HepG2 (cell line): Measurements from ENCODE around the gene UBXN2A. TPM values are rescaled to one million over a fixed set of nuclear protein-coding genes. Genes with fewer than 3 reads are reported as not detected.
A peak's percentile ranks its signal among the peaks of the same experiment; 100 is the strongest.
"Not testable (repeated sequence)": the region's sequence is repeated elsewhere in the genome, so short reads cannot be mapped to it uniquely, and the experiment has no call there.

Experiments used
- ATAC-seq: fragments of 200-7000 bp; cut with Tn5 transposase; 3 replicates; pipeline ENCODE4 v1.9.1; 2020; ENCODE audit warnings: mild to moderate bottlenecking, moderate library complexity
- BruUV-seq: library from RNA; stranded (reverse); fragments of 400-500 nt; replicated peaks from 2 replicates; lab custom pipeline; 2021; lab: Mats Ljungman, UMichigan
- CTCF ChIA-PET: fragments of 300-600 bp; formaldehyde crosslinking; extraction: SDS; loops from one replicate; lab custom pipeline; 2021; ENCODE audit warnings: low total read pairs, inconsistent platforms, low intra/inter-chr PET ratio; lab: Yijun Ruan, JAX
- POLR2A ChIA-PET: fragments of 350-600 bp; sonication (Branson Sonifier 250); formaldehyde crosslinking; loops from one replicate; lab custom pipeline; 2020; ENCODE audit warnings: antibody characterized with exemption, inconsistent platforms; lab: Yijun Ruan, JAX
- DNase-seq: peaks from one replicate; pipeline ENCODE4 v3.0.0-alpha.2; 2015; ENCODE audit warnings: low spot score
- FAIRE-seq: peaks from 3 replicates; lab custom pipeline; 2011; peaks lifted over from hg19 to GRCh38; lab: Jason Lieb, UNC
- H2AFZ ChIP-seq: one replicate; pipeline ENCODE4 v1.6.1; 2011; ENCODE audit warnings: low read length, inconsistent platforms
- H3K27ac ChIP-seq: fragments of 300-600 bp; 3 replicates; pipeline ENCODE4 v1.8.0; 2011; ENCODE audit warnings: mixed run types, mild to moderate bottlenecking, mixed read lengths, low read length, inconsistent platforms; ENCODE audit not compliant: insufficient read depth; ENCODE audit errors: extremely low read length
- H3K27me3 ChIP-seq, 2 experiments: fragments of 200-600 bp in 1 of 2; 2 replicates in 1 of 2; 3 replicates in 1 of 2; pipeline versions ENCODE4 v1.6.0 to v1.8.0; 2011; ENCODE audit warnings: low read length in 2 of 2, mild to moderate bottlenecking in 2 of 2, moderate library complexity in 2 of 2, inconsistent platforms in 1 of 2; ENCODE audit not compliant: insufficient read depth in 2 of 2, control insufficient read depth in 1 of 2
- H3K36me3 ChIP-seq, 2 experiments: fragments of 200-600 bp in 1 of 2; replicated peaks in 1 of 2; 2 replicates in 1 of 2; 3 replicates in 1 of 2; pipeline versions ENCODE4 v1.5.1 to v1.8.0; 2011; ENCODE audit warnings: low read length in 2 of 2, inconsistent platforms in 1 of 2; ENCODE audit not compliant: insufficient read depth in 2 of 2, control insufficient read depth in 1 of 2
- H3K4me1 ChIP-seq: 2 replicates; pipeline ENCODE4 v1.5.1; 2012; ENCODE audit warnings: low read length, inconsistent platforms; ENCODE audit not compliant: insufficient read depth
- H3K4me2 ChIP-seq: 2 replicates; pipeline ENCODE4 v1.6.0; 2011; ENCODE audit warnings: low read depth, low read length, inconsistent platforms
- H3K4me3 ChIP-seq, 3 experiments: fragments of 200-600 bp in 1 of 3; sonication (generic), shearing (Covaris generic) in 1 of 3; replicated peaks in 1 of 3; 2 replicates each; pipeline ENCODE4 v1.5.1; 2011 to 2016; ENCODE audit warnings: low read length in 3 of 3, inconsistent platforms in 2 of 3, low read depth in 2 of 3, mild to moderate bottlenecking in 2 of 3, control low read depth in 1 of 3, mixed read lengths in 1 of 3; ENCODE audit not compliant: insufficient read depth in 1 of 3
- H3K79me2 ChIP-seq: one replicate; pipeline ENCODE4 v1.6.1; 2011; ENCODE audit warnings: low read length, inconsistent platforms; ENCODE audit not compliant: insufficient read depth
- H3K9ac ChIP-seq: 2 replicates; pipeline ENCODE4 v1.6.0; 2011; ENCODE audit warnings: mild to moderate bottlenecking, low read depth, low read length, inconsistent platforms; ENCODE audit not compliant: insufficient read depth
- H3K9me3 ChIP-seq: 2 replicates; pipeline ENCODE4 v1.5.1; 2012; ENCODE audit warnings: mild to moderate bottlenecking, low read length
- H4K20me1 ChIP-seq: 2 replicates; pipeline ENCODE4 v1.6.0; 2011; ENCODE audit warnings: inconsistent platforms, mild to moderate bottlenecking, low read length, moderate library complexity; ENCODE audit not compliant: insufficient read depth
- FOSL2 ChIP-seq: sonication (generic); formaldehyde crosslinking; IDR thresholded peaks from 2 replicates; pipeline ENCODE4 v1.4.0; 2020; ENCODE audit warnings: missing genetic modification reagents
- HDAC2 ChIP-seq: sonication (generic); formaldehyde crosslinking; IDR thresholded peaks from 2 replicates; pipeline ENCODE4 v1.4.0; 2020; ENCODE audit warnings: missing genetic modification reagents
- SALL2 ChIP-seq: sonication (generic); formaldehyde crosslinking; IDR thresholded peaks from 2 replicates; pipeline ENCODE4 v1.8.1; 2023; ENCODE audit warnings: mild to moderate bottlenecking, missing genetic modification reagents, inconsistent platforms
- ZNF121 ChIP-seq: sonication (generic); formaldehyde crosslinking; IDR thresholded peaks from 2 replicates; pipeline ENCODE4 v1.5.0; 2020; ENCODE audit warnings: mild to moderate bottlenecking, missing genetic modification reagents
- WGBS: methylation state at CpG from one replicate; pipeline ENCODE4 v1.1.6; 2017; ENCODE audit warnings: low lambda C conversion rate; 5-methylcytosine and 5-hydroxymethylcytosine counted together
- in situ Hi-C: cut with HindIII; loops from 2 replicates; pipeline ENCODE4 v1.10.0; 2017; ENCODE audit warnings: low pct_unique_long_range_greater_than_20kb; ENCODE audit not compliant: extremely low pct_ligation_motif_present
- intact Hi-C: fragments of 100-400 bp; cut with micrococcal nuclease; formaldehyde crosslinking; loops from one replicate; pipeline ENCODE4 v1.10.0; 2022; ENCODE audit not compliant: unreplicated experiment
- polyA plus RNA-seq, 8 experiments: library from polyadenylated mRNA; depleted of rRNA in 3 of 8; stranded (reverse) in 7 of 8; unstranded in 1 of 8; fragments of >200 nt; fragmentation: Illumina TruSeq in 4 of 8; extraction: Trizol in 4 of 8; gene quantifications; 2 replicates each; pipeline versions ENCODE4 v1.2.1 to v1.2.3, GENCODE V29; 2011 to 2016; ENCODE audit warnings: low read depth in 4 of 8, missing spikeins in 1 of 8, mixed read lengths in 1 of 8; ENCODE audit not compliant: insufficient read depth in 1 of 8
- total RNA-seq, 5 experiments: library from RNA; depleted of rRNA; stranded (reverse); fragments of >200 nt; fragmentation: Illumina TruSeq; extraction: Trizol; gene quantifications; 2 replicates each; pipeline ENCODE4 v1.2.3, GENCODE V29; 2016; ENCODE audit warnings: low read depth in 1 of 5

The UBXN2A gene
- total and polyA plus RNA-seq, 2 of the 13 experiments (the other 11 are each of a cell fraction or from before 2014, with no cell fraction given) = 8.3 to 20.9 TPM

GRCh38 chr2:23947350-23947749 is 7.1 kb downstream of the UBXN2A start:
- intact Hi-C loops = no loop called here

GRCh38 chr2:23952558-23952957 is 12.3 kb downstream of the UBXN2A start:
- H3K36me3 ChIP-seq, H3K4me2 ChIP-seq, ATAC-seq, in situ Hi-C loops, intact Hi-C loops, CTCF ChIA-PET, H3K9me3 ChIP-seq: not testable (repeated sequence)
- POLR2A ChIA-PET = interaction anchor here (2.0 kb wide), 1 partner anchor 25 kb away, joined by 8 read pairs; the partner anchor contains the start of gene ATAD2B
- 99% methylated on average over 3 of the region's 3 CpGs for whole genome bisulfite sequencing
- TF ChIP-seq ZNF121 = peak; percentile 81
- TF ChIP-seq, all 625 proteins: peak for 1; not testable (repeated sequence) for 624
- not testable (repeated sequence) for H3K27me3 ChIP-seq, H2AFZ ChIP-seq, DNase-seq, H3K4me1 ChIP-seq, FAIRE-seq, H3K27ac ChIP-seq, H3K9ac ChIP-seq, H3K4me3 ChIP-seq, BruUV-seq, H4K20me1 ChIP-seq
- H3K79me2 ChIP-seq = peaks cover 60% of the 10 kb centered on the region

More at GRCh38 chr2:23947350-23947749, 7.1 kb downstream of the UBXN2A start:
- ChIA-PET POLR2A (no interaction called here), CTCF (no interaction called here)
- WGBS = 95% methylated on average over 2 of the region's 2 CpGs
- in situ Hi-C loops = no loop called here
- Histone ChIP-seq H3K4me2 (no peak overlapping the region), H4K20me1 (0 out of 2 replicates have a peak, but pooled peaks cover 3% of the 10 kb centered on the region), H3K36me3 (peaks cover 0 to 3% of the 10 kb centered on the region in 2 experiments; a peak in 1 of 5 replicates), H3K79me2 (peaks cover 71% of the 10 kb centered on the region), H3K9ac (no peak overlapping the region), H3K4me1 (peaks cover 31% of the 10 kb centered on the region), H3K27me3 (no peaks in the 10 kb centered on the region), H3K4me3 (no peak overlapping the region), H3K9me3 (no peaks in the 10 kb centered on the region), H2AFZ (no peak overlapping the region), H3K27ac (no peak overlapping the region)
- BruUV-seq = no TSS peak
- ATAC-seq (no peak), FAIRE-seq (no peak), DNase-seq (no peak)
- TF ChIP-seq HDAC2 (CRISPR knock-in tag) (no peak), FOSL2 (CRISPR knock-in tag) (no peak), SALL2 (CRISPR knock-in tag) (no peak)
